Panc1 (cell line): ENCODE measurements around the gene SDK2. TPM values are rescaled to one million over a fixed set of nuclear protein-coding genes. Genes with fewer than 3 reads are reported as not detected.

Experiments
- ATAC-seq: fragments of 200-7000 bp; cut with Tn5 transposase; 2 replicates; pipeline ENCODE4 v1.9.1; 2020; ENCODE audit warnings: mild to moderate bottlenecking, moderate library complexity
- BruUV-seq: library from RNA; stranded (reverse); fragments of 400-500 nt; replicated peaks from 2 replicates; lab custom pipeline; 2021; lab: Mats Ljungman, UMichigan
- CTCF ChIA-PET: fragments of 300-600 bp; sonication (Branson Sonifier 250); formaldehyde crosslinking; loops from one replicate; lab custom pipeline; 2022; ENCODE audit warnings: antibody characterized with exemption; lab: Charles Lee
- POLR2A ChIA-PET: fragments of 300-600 bp; sonication (Branson Sonifier 250); formaldehyde crosslinking; loops from one replicate; lab custom pipeline; 2022; ENCODE audit warnings: antibody characterized with exemption; lab: Charles Lee
- DNase-seq: peaks from one replicate; pipeline ENCODE4 v3.0.0-alpha.2; 2010; ENCODE audit warnings: low read depth, low spot score
- H3K27ac ChIP-seq: 2 replicates; pipeline ENCODE4 v1.5.1; 2011; ENCODE audit warnings: mild to moderate bottlenecking, low read length, inconsistent platforms
- H3K27me3 ChIP-seq: fragments of 200-500 bp; sonication (Bioruptor generic); 2 replicates; pipeline ENCODE4 v1.6.0; 2014; ENCODE audit warnings: low read length, inconsistent platforms; ENCODE audit not compliant: control insufficient read depth, insufficient read depth
- H3K36me3 ChIP-seq: fragments of 200-500 bp; sonication (Bioruptor generic); 2 replicates; pipeline ENCODE4 v1.5.1; 2014; ENCODE audit warnings: inconsistent platforms, mild to moderate bottlenecking, low read length, moderate library complexity; ENCODE audit not compliant: control insufficient read depth, insufficient read depth
- H3K4me1 ChIP-seq: 2 replicates; pipeline ENCODE4 v1.5.1; 2011; ENCODE audit warnings: inconsistent platforms, mild to moderate bottlenecking, low read length, moderate library complexity; ENCODE audit not compliant: control insufficient read depth, insufficient read depth
- H3K4me3 ChIP-seq, 2 experiments: 2 replicates each; pipeline ENCODE4 v1.5.1; 2011 to 2012; ENCODE audit warnings: low read depth in 2 of 2, low read length in 2 of 2, mild to moderate bottlenecking in 2 of 2, inconsistent platforms in 1 of 2, moderate library complexity in 1 of 2
- H3K9me3 ChIP-seq: fragments of 200-500 bp; sonication (Bioruptor generic); 2 replicates; pipeline ENCODE4 v1.5.1; 2014; ENCODE audit warnings: low read depth, mild to moderate bottlenecking, inconsistent platforms, low read length, moderate library complexity; ENCODE audit not compliant: control insufficient read depth, insufficient read depth
- POLR2AphosphoS5 ChIP-seq: IDR thresholded peaks from 2 replicates; pipeline ENCODE4 v1.6.1; 2012; ENCODE audit warnings: mild to moderate bottlenecking, low read depth, low read length, moderate library complexity
- SIN3A ChIP-seq: IDR thresholded peaks from 2 replicates; pipeline ENCODE4 v1.6.1; 2012; ENCODE audit warnings: low read depth, mild to moderate bottlenecking, low read length, moderate library complexity, borderline replicate concordance; ENCODE audit not compliant: insufficient read depth
- TCF7L2 ChIP-seq: IDR thresholded peaks from 2 replicates; pipeline ENCODE4 v1.6.1; 2011; ENCODE audit warnings: mild to moderate bottlenecking, low read depth, low read length, inconsistent platforms
- in situ Hi-C: cut with HindIII; loops from 2 replicates; pipeline ENCODE4 v1.10.0; 2016; ENCODE audit warnings: low sequenced_read_pairs, low pct_unique_long_range_greater_than_20kb
- intact Hi-C: fragments of 100-400 bp; cut with micrococcal nuclease; formaldehyde crosslinking; loops from one replicate; pipeline ENCODE4 v1.10.0; 2022; ENCODE audit not compliant: unreplicated experiment
- total RNA-seq: library from RNA; stranded (reverse); gene quantifications from one replicate; pipeline ENCODE4 v1.2.1, GENCODE V29; 2021; ENCODE audit not compliant: unreplicated experiment
- TF ChIP-seq, protein P1 (sequence below): fragments of 450-650 bp; IDR thresholded peaks from 2 replicates; pipeline ENCODE4 v1.5.1; 2017; ENCODE audit warnings: mild to moderate bottlenecking
- TF ChIP-seq, protein P2 (sequence below), 2 experiments: IDR thresholded peaks; 2 replicates each; pipeline ENCODE4 v1.6.1; 2011 to 2012; ENCODE audit warnings: low read depth in 2 of 2, control low read depth in 1 of 2, low read length in 1 of 2, mild to moderate bottlenecking in 1 of 2, moderate library complexity in 1 of 2; ENCODE audit not compliant: insufficient read depth in 1 of 2

Gene SDK2
- total RNA-seq, 1 experiment from 2014 or later: 0.41 TPM

DNA sequence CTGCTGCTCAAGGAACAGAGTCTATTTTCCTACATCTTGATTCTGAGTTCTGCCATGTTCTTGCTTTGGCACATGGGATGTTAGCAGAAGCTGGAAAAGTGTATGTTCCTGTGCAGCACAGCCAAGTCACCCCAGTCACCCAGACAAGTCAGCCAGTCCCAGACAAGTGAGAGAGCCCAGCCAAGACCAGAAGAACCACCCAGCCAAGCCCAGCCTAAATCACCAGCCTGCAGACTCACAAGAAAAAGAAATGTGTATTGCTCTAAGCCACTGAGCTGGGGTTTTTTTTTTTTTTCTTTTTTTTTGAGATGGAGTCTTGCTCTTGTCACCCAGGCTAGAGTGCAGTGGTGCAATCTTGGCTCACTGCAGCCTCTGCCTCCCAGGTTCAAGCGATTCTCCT, 191.2 kb downstream of the SDK2 start:
- Histone ChIP-seq H3K27me3 (no peaks in the 10 kb centered on the region; the same call in 1 of the 2 replicates), H3K9me3 (no peaks in the 10 kb centered on the region), H3K4me1 (no peaks in the 10 kb centered on the region), H3K27ac (no peak overlapping the region), H3K4me3 (no peak overlapping the region), H3K36me3 (no peaks in the 10 kb centered on the region)
- intact Hi-C loops: no loop called here
- no TSS peak for BruUV-seq
- CTCF ChIA-PET: interaction anchor here (0.7 kb wide), 1 partner anchor 204 kb away, joined by 5 read pairs; no protein-coding TSS in a partner anchor
- POLR2A ChIA-PET: interaction anchor here (0.7 kb wide), 1 partner anchor 34 kb away, joined by 3 read pairs; no protein-coding TSS in a partner anchor
- TF ChIP-seq TCF7L2: no peak
- TF ChIP-seq, protein P1, sequence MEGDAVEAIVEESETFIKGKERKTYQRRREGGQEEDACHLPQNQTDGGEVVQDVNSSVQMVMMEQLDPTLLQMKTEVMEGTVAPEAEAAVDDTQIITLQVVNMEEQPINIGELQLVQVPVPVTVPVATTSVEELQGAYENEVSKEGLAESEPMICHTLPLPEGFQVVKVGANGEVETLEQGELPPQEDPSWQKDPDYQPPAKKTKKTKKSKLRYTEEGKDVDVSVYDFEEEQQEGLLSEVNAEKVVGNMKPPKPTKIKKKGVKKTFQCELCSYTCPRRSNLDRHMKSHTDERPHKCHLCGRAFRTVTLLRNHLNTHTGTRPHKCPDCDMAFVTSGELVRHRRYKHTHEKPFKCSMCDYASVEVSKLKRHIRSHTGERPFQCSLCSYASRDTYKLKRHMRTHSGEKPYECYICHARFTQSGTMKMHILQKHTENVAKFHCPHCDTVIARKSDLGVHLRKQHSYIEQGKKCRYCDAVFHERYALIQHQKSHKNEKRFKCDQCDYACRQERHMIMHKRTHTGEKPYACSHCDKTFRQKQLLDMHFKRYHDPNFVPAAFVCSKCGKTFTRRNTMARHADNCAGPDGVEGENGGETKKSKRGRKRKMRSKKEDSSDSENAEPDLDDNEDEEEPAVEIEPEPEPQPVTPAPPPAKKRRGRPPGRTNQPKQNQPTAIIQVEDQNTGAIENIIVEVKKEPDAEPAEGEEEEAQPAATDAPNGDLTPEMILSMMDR: no peak
- TF ChIP-seq POLR2AphosphoS5: no peak
- TF ChIP-seq, protein P2, sequence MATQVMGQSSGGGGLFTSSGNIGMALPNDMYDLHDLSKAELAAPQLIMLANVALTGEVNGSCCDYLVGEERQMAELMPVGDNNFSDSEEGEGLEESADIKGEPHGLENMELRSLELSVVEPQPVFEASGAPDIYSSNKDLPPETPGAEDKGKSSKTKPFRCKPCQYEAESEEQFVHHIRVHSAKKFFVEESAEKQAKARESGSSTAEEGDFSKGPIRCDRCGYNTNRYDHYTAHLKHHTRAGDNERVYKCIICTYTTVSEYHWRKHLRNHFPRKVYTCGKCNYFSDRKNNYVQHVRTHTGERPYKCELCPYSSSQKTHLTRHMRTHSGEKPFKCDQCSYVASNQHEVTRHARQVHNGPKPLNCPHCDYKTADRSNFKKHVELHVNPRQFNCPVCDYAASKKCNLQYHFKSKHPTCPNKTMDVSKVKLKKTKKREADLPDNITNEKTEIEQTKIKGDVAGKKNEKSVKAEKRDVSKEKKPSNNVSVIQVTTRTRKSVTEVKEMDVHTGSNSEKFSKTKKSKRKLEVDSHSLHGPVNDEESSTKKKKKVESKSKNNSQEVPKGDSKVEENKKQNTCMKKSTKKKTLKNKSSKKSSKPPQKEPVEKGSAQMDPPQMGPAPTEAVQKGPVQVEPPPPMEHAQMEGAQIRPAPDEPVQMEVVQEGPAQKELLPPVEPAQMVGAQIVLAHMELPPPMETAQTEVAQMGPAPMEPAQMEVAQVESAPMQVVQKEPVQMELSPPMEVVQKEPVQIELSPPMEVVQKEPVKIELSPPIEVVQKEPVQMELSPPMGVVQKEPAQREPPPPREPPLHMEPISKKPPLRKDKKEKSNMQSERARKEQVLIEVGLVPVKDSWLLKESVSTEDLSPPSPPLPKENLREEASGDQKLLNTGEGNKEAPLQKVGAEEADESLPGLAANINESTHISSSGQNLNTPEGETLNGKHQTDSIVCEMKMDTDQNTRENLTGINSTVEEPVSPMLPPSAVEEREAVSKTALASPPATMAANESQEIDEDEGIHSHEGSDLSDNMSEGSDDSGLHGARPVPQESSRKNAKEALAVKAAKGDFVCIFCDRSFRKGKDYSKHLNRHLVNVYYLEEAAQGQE (IDR thresholded peaks at IDR 0.05; ENCODE audit: insufficient read depth in 1 of 2, low read depth in 2 of 2, low read length in 1 of 2): no peak
- DNase-seq: no peak
- in situ Hi-C loops: no loop called here
- ATAC-seq: no peak

DNA sequence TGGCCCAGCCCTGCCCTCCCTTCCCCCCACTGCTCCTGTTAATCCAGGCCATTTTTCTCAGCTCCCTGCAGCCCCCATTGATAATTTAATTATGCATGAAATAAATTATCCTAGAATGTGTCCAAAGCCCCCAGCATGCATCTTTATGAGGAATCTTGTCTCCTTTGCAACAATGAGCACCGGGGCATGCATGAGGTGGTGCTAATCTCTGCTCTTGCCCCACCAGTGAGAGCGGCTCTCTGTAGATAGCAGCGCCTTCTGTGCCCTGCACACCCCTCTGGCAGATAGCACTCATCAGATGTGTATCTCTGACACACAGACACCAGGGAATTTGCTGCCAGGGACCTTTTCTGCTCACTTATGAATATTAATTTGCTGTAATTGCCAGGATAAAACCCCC, 192.2 kb downstream of the SDK2 start:
- no peaks in the 10 kb centered on the region for H3K9me3 ChIP-seq
- intact Hi-C loops (no loop called here), in situ Hi-C loops (no loop called here)
- DNase-seq (no peak), ATAC-seq (no peak)
- BruUV-seq: no TSS peak
- H3K4me3 ChIP-seq: no peak overlapping the region
- H3K4me1 ChIP-seq: no peaks in the 10 kb centered on the region
- H3K27me3 ChIP-seq: no peaks in the 10 kb centered on the region; the same call in 1 of the 2 replicates
- POLR2A ChIA-PET: no interaction called here
- no peak overlapping the region for H3K27ac ChIP-seq
- H3K36me3 ChIP-seq: no peaks in the 10 kb centered on the region
- CTCF ChIA-PET: no interaction called here
- no peak for TF ChIP-seq POLR2AphosphoS5
- TF ChIP-seq SIN3A: no peak
- TF ChIP-seq TCF7L2: no peak
- TF ChIP-seq, protein P2 (IDR thresholded peaks at IDR 0.05; ENCODE audit: insufficient read depth in 1 of 2, low read depth in 2 of 2, low read length in 1 of 2): no peak
- TF ChIP-seq, protein P1: no peak
